ENCODE data around the gene SP1. TPM values are rescaled to one million over a fixed set of nuclear protein-coding genes. Genes with fewer than 3 reads are reported as not detected.

Gene SP1
- total RNA-seq, 1 donor from 2014 or later = 31.3 TPM

DNA sequence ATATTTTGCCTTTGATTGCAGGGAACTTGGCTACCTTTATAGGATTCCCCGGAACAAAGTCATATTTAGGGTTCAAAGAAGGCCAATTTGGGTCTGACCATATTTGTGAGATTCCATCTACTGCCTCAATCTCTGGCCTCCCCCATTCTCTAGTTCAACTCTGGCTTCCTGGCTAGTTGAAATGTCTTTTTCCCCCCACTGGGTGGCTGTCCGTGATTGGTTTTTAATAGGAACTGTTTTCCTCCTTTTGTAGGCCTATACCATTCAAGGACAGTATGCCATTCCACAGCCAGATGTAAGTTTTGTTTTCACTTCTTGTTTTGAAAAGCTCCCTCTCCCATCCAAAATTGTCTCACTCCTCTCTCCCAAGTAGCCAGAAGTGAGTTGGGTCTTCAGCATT, 85.7 kb downstream of the SP1 start:
- intact Hi-C loops (cut with DNase I) = no loop called here
- DNase-seq (ENCODE audit: low spot score) = no peak

Other genes with a start within 250 kb of the SP1 start
- gene ZNF740, start 199.5 kb upstream of the SP1 start, total RNA-seq = 19.2 TPM
- 16.5 TPM for gene CSAD, start 199.3 kb upstream of the SP1 start, total RNA-seq
- 1.4 TPM for gene ITGB7, start 172.9 kb upstream of the SP1 start, total RNA-seq
- 21.2 TPM for gene RARG, start 148.0 kb upstream of the SP1 start, total RNA-seq
- 0.16 TPM for gene ESPL1, start 111.9 kb upstream of the SP1 start, total RNA-seq
- 322 TPM for gene PFDN5, start 84.6 kb upstream of the SP1 start, total RNA-seq
- gene MYG1, start 80.5 kb upstream of the SP1 start, total RNA-seq = 29.5 TPM
- gene AAAS, start 58.6 kb upstream of the SP1 start, total RNA-seq = 39.8 TPM
- not detected for gene SP7, start 43.8 kb upstream of the SP1 start, total RNA-seq
- gene AMHR2, start 43.7 kb downstream of the SP1 start, total RNA-seq = 0.43 TPM
- 61.5 TPM for gene PRR13, start 61.6 kb downstream of the SP1 start, total RNA-seq
- 520 TPM for gene PCBP2, start 71.9 kb downstream of the SP1 start, total RNA-seq
- 7.0 TPM for gene MAP3K12, start 119.3 kb downstream of the SP1 start, total RNA-seq
- 11.6 TPM for gene TARBP2, start 121.1 kb downstream of the SP1 start, total RNA-seq
- gene NPFF, start 127.3 kb downstream of the SP1 start, total RNA-seq = not detected
- gene ATF7, start 246.2 kb downstream of the SP1 start, total RNA-seq = 33.5 TPM

Data from cardiac septum (tissue), 1 donor.